Activated CD4-positive, alpha-beta T cell treated with anti-CD3 and anti-CD28 coated beads, Interleukin-2, amount 50 U/mL, for 4 hours (primary cell): ENCODE data around the gene ITPRIP.

Source experiments
- DNase-seq, 2 experiments: peaks; one replicate each; pipeline ENCODE4 v3.0.0-alpha.2; 2020

Gene ITPRIP

GRCh38 chr10:104325436-104326435, 12.5 kb downstream of the ITPRIP start:
- DNase-seq = no peak

GRCh38 chr10:104324931-104325330, 13.3 kb downstream of the ITPRIP start:
- no peak for DNase-seq

GRCh38 chr10:104324221-104324686, 14.0 kb downstream of the ITPRIP start:
- DNase-seq = no peak

- DNase-seq = no peak
These were observed 14.5 kb downstream of the ITPRIP start for GRCh38 chr10:104323760-104324201.

GRCh38 chr10:104323085-104323484, 15.2 kb downstream of the ITPRIP start:
- DNase-seq = no peak

- DNase-seq = no peak
These were observed 15.9 kb downstream of the ITPRIP start for GRCh38 chr10:104322416-104322782.

- no peak for DNase-seq
These were observed 16.4 kb downstream of the ITPRIP start for GRCh38 chr10:104321725-104322415.

GRCh38 chr10:104321226-104321625, 17.0 kb downstream of the ITPRIP start:
- no peak for DNase-seq

- no peak for DNase-seq
These were observed 19.2 kb downstream of the ITPRIP start for GRCh38 chr10:104318810-104319741.

- no peak for DNase-seq
These were observed 19.9 kb downstream of the ITPRIP start for GRCh38 chr10:104318326-104318725.

GRCh38 chr10:104317726-104318299, 20.5 kb downstream of the ITPRIP start:
- DNase-seq = no peak

GRCh38 chr10:104317269-104317710, 21.0 kb downstream of the ITPRIP start:
- DNase-seq = no peak

GRCh38 chr10:104316321-104317099, 21.8 kb downstream of the ITPRIP start:
- DNase-seq = no peak

GRCh38 chr10:104315486-104315921, 22.8 kb downstream of the ITPRIP start:
- no peak for DNase-seq

- DNase-seq = no peak
These were observed 23.4 kb downstream of the ITPRIP start for GRCh38 chr10:104314591-104315485.

- no peak for DNase-seq
These were observed 27.0 kb downstream of the ITPRIP start for GRCh38 chr10:104311184-104311720.

- no peak for DNase-seq
These were observed 28.0 kb downstream of the ITPRIP start for GRCh38 chr10:104309980-104310978.

GRCh38 chr10:104308439-104308903, 29.8 kb downstream of the ITPRIP start:
- no peak for DNase-seq
